GM12872 (cell line): ENCODE measurements around the gene USP6NL.

Experiments
- CTCF ChIP-seq: IDR thresholded peaks from 3 replicates; pipeline ENCODE4 v1.5.1; 2011; ENCODE audit warnings: low read depth, mild to moderate bottlenecking, low read length, moderate library complexity; ENCODE audit not compliant: insufficient read depth

USP6NL gene

GRCh38 chr10:11513727-11514126, 97.7 kb downstream of the USP6NL start:
- no peak for TF ChIP-seq CTCF

GRCh38 chr10:11512596-11512995, 98.9 kb downstream of the USP6NL start:
- TF ChIP-seq CTCF = no peak

GRCh38 chr10:11511321-11511720, 100.1 kb downstream of the USP6NL start:
- no peak for TF ChIP-seq CTCF

- no peak for TF ChIP-seq CTCF
Observed at GRCh38 chr10:11510736-11511135, 100.7 kb downstream of the USP6NL start.

- TF ChIP-seq CTCF = no peak
Observed at GRCh38 chr10:11510281-11510680, 101.2 kb downstream of the USP6NL start.

DNA sequence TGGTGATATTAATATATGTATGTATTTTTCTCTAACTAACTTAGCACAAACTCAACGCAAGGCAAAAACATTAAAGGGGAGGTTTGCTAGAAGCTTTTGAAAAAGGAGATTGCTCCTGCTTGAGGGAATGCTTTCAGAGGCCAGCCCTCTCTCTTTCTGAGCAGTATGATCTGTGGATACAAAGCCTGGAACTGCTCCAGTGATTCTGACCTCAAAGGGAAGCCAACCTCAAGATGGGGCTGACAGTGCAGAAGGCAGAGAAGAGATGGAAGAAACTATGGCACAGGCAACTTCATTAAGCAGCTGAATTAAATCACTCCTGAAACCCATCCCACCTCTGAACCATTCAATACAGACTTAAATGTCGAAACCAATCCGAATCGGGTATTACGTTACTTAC, 102.4 kb downstream of the USP6NL start:
- no peak for TF ChIP-seq CTCF

- no peak for TF ChIP-seq CTCF
Observed at GRCh38 chr10:11506247-11506789, 105.1 kb downstream of the USP6NL start.
